Heart left ventricle (tissue), 13 donors: ENCODE results near the gene SMOC1.

Experiments
- POLR2A ChIP-seq, 2 donors: fragments of 450-650 bp; IDR thresholded peaks; one replicate each; pipeline ENCODE4 v1.6.1; 2017; ENCODE audit warnings: antibody characterized with exemption in 2 of 2, mild to moderate bottlenecking in 2 of 2, moderate library complexity in 2 of 2
- TF ChIP-seq, protein P1 (sequence below), 12 donors: fragments of 200-600 bp; sonication (generic) in 4 of 12; IDR thresholded peaks; one replicate each; pipeline versions ENCODE4 v1.5.0 to v1.8.0; 2018 to 2022; ENCODE audit warnings: antibody characterized with exemption in 12 of 12, mild to moderate bottlenecking in 5 of 12
- donor health status: ischemic (EF 13 %, LVEDD 7.1; RV severe dilation, severe dysfunction).
- donor health status: DM: no; HTN: yes; CAD: no.
- donor health status: DM: no; HTN: no; CAD: no.
- donor health status: ischemic (EF 25% LVEDD 6.9; RV normal size, moderate dysfunction).
- donor health status: ischemic (EF 25% LVEDD 5.7; RV mildly dilated, moderate dysfunction).
- donor health status: ischemic (EF 35%, LVEDD 5.7; RV mildly dilated, moderate dysfunction).
- donor health status: nonischemic (EF 11% LVEDD 7.7; RV severe dilation, severe dysfunction).
- donor health status: DM: yes; HTN: yes; CAD: no.
- donor health status: PGD.
- donor health status: ischemic (EF 29% LVEDD 5.4; RV normal size, mild dysfunction).
- donor health status: nonischemic (EF 23%, LVEDD 6.1; RV moderate dilation, normal function).

- TF ChIP-seq, protein P1, sequence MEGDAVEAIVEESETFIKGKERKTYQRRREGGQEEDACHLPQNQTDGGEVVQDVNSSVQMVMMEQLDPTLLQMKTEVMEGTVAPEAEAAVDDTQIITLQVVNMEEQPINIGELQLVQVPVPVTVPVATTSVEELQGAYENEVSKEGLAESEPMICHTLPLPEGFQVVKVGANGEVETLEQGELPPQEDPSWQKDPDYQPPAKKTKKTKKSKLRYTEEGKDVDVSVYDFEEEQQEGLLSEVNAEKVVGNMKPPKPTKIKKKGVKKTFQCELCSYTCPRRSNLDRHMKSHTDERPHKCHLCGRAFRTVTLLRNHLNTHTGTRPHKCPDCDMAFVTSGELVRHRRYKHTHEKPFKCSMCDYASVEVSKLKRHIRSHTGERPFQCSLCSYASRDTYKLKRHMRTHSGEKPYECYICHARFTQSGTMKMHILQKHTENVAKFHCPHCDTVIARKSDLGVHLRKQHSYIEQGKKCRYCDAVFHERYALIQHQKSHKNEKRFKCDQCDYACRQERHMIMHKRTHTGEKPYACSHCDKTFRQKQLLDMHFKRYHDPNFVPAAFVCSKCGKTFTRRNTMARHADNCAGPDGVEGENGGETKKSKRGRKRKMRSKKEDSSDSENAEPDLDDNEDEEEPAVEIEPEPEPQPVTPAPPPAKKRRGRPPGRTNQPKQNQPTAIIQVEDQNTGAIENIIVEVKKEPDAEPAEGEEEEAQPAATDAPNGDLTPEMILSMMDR (IDR thresholded peaks at IDR 0.05): no peak
- TF ChIP-seq POLR2A (IDR thresholded peaks at IDR 0.05): no peak
Observed at GRCh38 chr14:69945912-69946311, 66.7 kb downstream of the SMOC1 start.
